H1 (cell line): Measurements from ENCODE around the gene CEBPB. TPM values are rescaled to one million over a fixed set of nuclear protein-coding genes. Genes with fewer than 3 reads are reported as not detected.

Experiments used
- CTCF ChIA-PET: fragments of 300-600 bp; sonication (Branson Sonifier 250); formaldehyde crosslinking; loops from one replicate; lab custom pipeline; 2021; ENCODE audit not compliant: partially characterized antibody; lab: Charles Lee
- POLR2A ChIA-PET: fragments of 300-600 bp; sonication (Branson Sonifier 250); formaldehyde crosslinking; loops from one replicate; lab custom pipeline; 2021; ENCODE audit warnings: inconsistent platforms; ENCODE audit not compliant: partially characterized antibody; lab: Charles Lee
- DNase-seq, 2 experiments: peaks; one replicate each; pipeline versions ENCODE4 v3.0.0 to v3.0.0-alpha.2; 2010 to 2022; ENCODE audit warnings: low spot score in 2 of 2, low read depth in 1 of 2, mixed read lengths in 1 of 2
- FAIRE-seq: peaks from 2 replicates; lab custom pipeline; 2011; peaks lifted over from hg19 to GRCh38; lab: Jason Lieb, UNC
- H2AFZ ChIP-seq: 2 replicates; pipeline ENCODE4 v1.8.1; 2012; ENCODE audit warnings: low read length, inconsistent platforms
- H2AK5ac ChIP-seq: 2 replicates; pipeline ENCODE4 v1.6.1; 2013; ENCODE audit warnings: low read depth, low read length
- H2BK120ac ChIP-seq: replicated peaks from 2 replicates; pipeline ENCODE3; 2013; ENCODE audit warnings: low read depth, low read length, inconsistent platforms
- H2BK12ac ChIP-seq: 2 replicates; pipeline ENCODE4 v1.6.1; 2013; ENCODE audit warnings: low read depth, low read length
- H2BK15ac ChIP-seq: 2 replicates; pipeline ENCODE4 v1.6.1; 2013; ENCODE audit warnings: low read length
- H2BK20ac ChIP-seq: 2 replicates; pipeline ENCODE4 v1.6.1; 2013; ENCODE audit warnings: low read length
- H2BK5ac ChIP-seq: 2 replicates; pipeline ENCODE4 v1.6.1; 2013; ENCODE audit warnings: low read depth, low read length
- H3K14ac ChIP-seq: 2 replicates; pipeline ENCODE4 v1.6.1; 2013; ENCODE audit warnings: inconsistent platforms; ENCODE audit not compliant: insufficient read length
- H3K18ac ChIP-seq: 2 replicates; pipeline ENCODE4 v1.6.1; 2013; ENCODE audit warnings: low read length; ENCODE audit errors: extremely low read depth
- H3K23ac ChIP-seq: 2 replicates; pipeline ENCODE4 v1.6.1; 2013; ENCODE audit warnings: inconsistent platforms; ENCODE audit not compliant: insufficient read length
- H3K23me2 ChIP-seq: 2 replicates; pipeline ENCODE4 v1.6.1; 2013; ENCODE audit warnings: low read depth, low read length
- H3K27ac ChIP-seq: 2 replicates; pipeline ENCODE4 v1.6.1; 2011; ENCODE audit warnings: low read depth, low read length, inconsistent platforms
- H3K27me3 ChIP-seq, 4 experiments: replicated peaks in 1 of 4; 1 replicate in 1 of 4; 2 replicates in 3 of 4; pipeline versions ENCODE4 v1.6.1 to v1.8.1; 2011 to 2013; ENCODE audit warnings: low read length in 3 of 4, mild to moderate bottlenecking in 3 of 4, inconsistent platforms in 2 of 4, mixed read lengths in 2 of 4, moderate library complexity in 1 of 4; ENCODE audit not compliant: control insufficient read depth in 3 of 4, insufficient read depth in 3 of 4; ENCODE audit errors: extremely low read depth in 1 of 4
- H3K36me3 ChIP-seq, 4 experiments: 2 replicates each; pipeline versions ENCODE4 v1.6.1 to v1.8.1; 2011 to 2013; ENCODE audit warnings: mild to moderate bottlenecking in 4 of 4, low read length in 3 of 4, moderate library complexity in 2 of 4, control low read depth in 1 of 4, inconsistent platforms in 1 of 4; ENCODE audit not compliant: insufficient read depth in 4 of 4, control insufficient read depth in 2 of 4
- H3K4ac ChIP-seq: replicated peaks from 2 replicates; pipeline ENCODE3; 2013; ENCODE audit warnings: low read length, low read depth, mixed read lengths, inconsistent platforms; ENCODE audit not compliant: insufficient read length
- H3K4me1 ChIP-seq, 4 experiments: replicated peaks in 1 of 4; 1 replicate in 1 of 4; 2 replicates in 3 of 4; pipeline versions ENCODE4 v1.6.1 to v1.8.1; 2011 to 2013; ENCODE audit warnings: low read length in 3 of 4, inconsistent platforms in 2 of 4, mixed read lengths in 1 of 4; ENCODE audit not compliant: insufficient read depth in 4 of 4, control insufficient read depth in 3 of 4
- H3K4me2 ChIP-seq, 2 experiments: 2 replicates each; pipeline versions ENCODE4 v1.6.1 to v1.8.1; 2011 to 2013; ENCODE audit warnings: low read depth in 2 of 2, low read length in 2 of 2, control low read depth in 1 of 2, inconsistent platforms in 1 of 2, mild to moderate bottlenecking in 1 of 2; ENCODE audit not compliant: insufficient read depth in 1 of 2
- H3K4me3 ChIP-seq, 4 experiments: fragments of 200-600, 300-600 bp in 1 of 4; sonication (generic), shearing (Covaris generic), sonication (Bioruptor Twin) in 1 of 4; 2 replicates each; pipeline versions ENCODE4 v1.5.1 to v1.8.1; 2011 to 2016; ENCODE audit warnings: low read length in 4 of 4, low read depth in 3 of 4, control low read depth in 2 of 4, inconsistent platforms in 2 of 4, mild to moderate bottlenecking in 2 of 4, mixed read lengths in 1 of 4, moderate library complexity in 1 of 4; ENCODE audit not compliant: insufficient read depth in 2 of 4; ENCODE audit errors: extremely low read depth in 1 of 4
- H3K56ac ChIP-seq: replicated peaks from 2 replicates; pipeline ENCODE3; 2013; ENCODE audit warnings: low read depth, mild to moderate bottlenecking, mixed read lengths, low read length, inconsistent platforms; ENCODE audit not compliant: insufficient read length
- H3K79me1 ChIP-seq: 2 replicates; pipeline ENCODE4 v1.6.1; 2013; ENCODE audit warnings: low read depth, low read length, control low read depth
- H3K79me2 ChIP-seq, 2 experiments: 2 replicates each; pipeline versions ENCODE4 v1.6.1 to v1.8.1; 2012 to 2013; ENCODE audit warnings: low read length in 2 of 2, mild to moderate bottlenecking in 2 of 2, inconsistent platforms in 1 of 2; ENCODE audit not compliant: insufficient read depth in 2 of 2, control insufficient read depth in 1 of 2
- H3K9ac ChIP-seq, 4 experiments: replicated peaks in 1 of 4; 1 replicate in 1 of 4; 2 replicates in 3 of 4; pipeline versions ENCODE4 v1.6.1 to v1.8.1; 2011 to 2013; ENCODE audit warnings: low read depth in 3 of 4, low read length in 3 of 4, control low read depth in 2 of 4, mild to moderate bottlenecking in 2 of 4, moderate library complexity in 2 of 4, inconsistent platforms in 1 of 4; ENCODE audit errors: extremely low read depth in 1 of 4
- H3K9me3 ChIP-seq, 2 experiments: 2 replicates each; pipeline versions ENCODE4 v1.6.1 to v1.8.1; 2012 to 2013; ENCODE audit warnings: mild to moderate bottlenecking in 2 of 2, moderate library complexity in 2 of 2, control low read depth in 1 of 2, inconsistent platforms in 1 of 2, low read depth in 1 of 2, low read length in 1 of 2, mixed read lengths in 1 of 2; ENCODE audit not compliant: insufficient read depth in 2 of 2
- H4K20me1 ChIP-seq, 2 experiments: replicated peaks in 1 of 2; 2 replicates each; pipeline versions ENCODE3 to v1.8.1; 2011 to 2013; ENCODE audit warnings: inconsistent platforms in 2 of 2, low read length in 2 of 2, mild to moderate bottlenecking in 1 of 2; ENCODE audit not compliant: insufficient read depth in 2 of 2, control insufficient read depth in 1 of 2
- H4K5ac ChIP-seq: 2 replicates; pipeline ENCODE4 v1.6.1; 2013; ENCODE audit warnings: low read length, low read depth, mixed read lengths, inconsistent platforms; ENCODE audit not compliant: insufficient read length
- H4K8ac ChIP-seq: 2 replicates; pipeline ENCODE4 v1.8.0; 2013; ENCODE audit warnings: mild to moderate bottlenecking, moderate library complexity, low read length, inconsistent platforms; ENCODE audit not compliant: insufficient read depth; ENCODE audit errors: extremely low read depth
- H4K91ac ChIP-seq: replicated peaks from 2 replicates; pipeline ENCODE3; 2013; ENCODE audit warnings: low read length, mixed read lengths, inconsistent platforms; ENCODE audit not compliant: insufficient read length
- EZH2 ChIP-seq: fragments of 200-600 bp; sonication (generic); IDR thresholded peaks from 2 replicates; pipeline ENCODE4 v1.7.1; 2012; ENCODE audit warnings: low read depth, mild to moderate bottlenecking, moderate library complexity, low read length, inconsistent platforms; ENCODE audit not compliant: severe bottlenecking
- POLR2A ChIP-seq, 2 experiments: IDR thresholded peaks; 1 replicate in 1 of 2; 2 replicates in 1 of 2; pipeline ENCODE4 v1.6.1; 2011; ENCODE audit warnings: low read depth in 2 of 2, low read length in 2 of 2, mild to moderate bottlenecking in 2 of 2; ENCODE audit errors: control extremely low read depth in 1 of 2
- POLR2AphosphoS5 ChIP-seq: IDR thresholded peaks from 2 replicates; pipeline ENCODE4 v1.6.1; 2011; ENCODE audit warnings: low read depth, low read length
- WGBS, 2 experiments: shearing (Covaris generic) in 1 of 2; methylation state at CpG; one replicate each; pipeline versions ENCODE4 v1.1.6 to v1.1.7; 2013 to 2015; ENCODE audit warnings: low lambda C conversion rate in 2 of 2, mixed read lengths in 2 of 2, inconsistent platforms in 1 of 2, low coverage in 1 of 2, missing lambda C conversion rate in 1 of 2; ENCODE audit not compliant: insufficient replicate concordance in 2 of 2, insufficient coverage in 1 of 2, insufficient read length in 1 of 2; ENCODE audit errors: extremely low coverage in 1 of 2, missing lambda C conversion rate in 1 of 2; 5-methylcytosine and 5-hydroxymethylcytosine counted together
- polyA plus RNA-seq, 7 experiments: library from polyadenylated mRNA; depleted of rRNA in 3 of 7; stranded (reverse) in 5 of 7; unstranded in 2 of 7; fragments of >200 nt in 5 of 7; fragments of 200-250 nt in 2 of 7; gene quantifications; 1 replicate in 5 of 7; 2 replicates in 1 of 7; 4 replicates in 1 of 7; pipeline versions ENCODE4 v1.2.1 to v1.2.3, GENCODE V29; 2011 to 2013; ENCODE audit warnings: missing spikeins in 2 of 7, mixed read lengths in 2 of 7
- total RNA-seq: library from RNA; stranded (reverse); fragmentation: NEBNext Ultra II Directional; extraction: Animal tissue kit (Norgen Biotek cat#: 25700); gene quantifications from 2 replicates; pipeline ENCODE4 v1.2.1, GENCODE V29; 2021

Gene CEBPB
- total and polyA plus RNA-seq, 2 of the 8 experiments (the other 6 are each of a cell fraction or from before 2014, with no cell fraction given), result 7.1 to 24.1 TPM

DNA sequence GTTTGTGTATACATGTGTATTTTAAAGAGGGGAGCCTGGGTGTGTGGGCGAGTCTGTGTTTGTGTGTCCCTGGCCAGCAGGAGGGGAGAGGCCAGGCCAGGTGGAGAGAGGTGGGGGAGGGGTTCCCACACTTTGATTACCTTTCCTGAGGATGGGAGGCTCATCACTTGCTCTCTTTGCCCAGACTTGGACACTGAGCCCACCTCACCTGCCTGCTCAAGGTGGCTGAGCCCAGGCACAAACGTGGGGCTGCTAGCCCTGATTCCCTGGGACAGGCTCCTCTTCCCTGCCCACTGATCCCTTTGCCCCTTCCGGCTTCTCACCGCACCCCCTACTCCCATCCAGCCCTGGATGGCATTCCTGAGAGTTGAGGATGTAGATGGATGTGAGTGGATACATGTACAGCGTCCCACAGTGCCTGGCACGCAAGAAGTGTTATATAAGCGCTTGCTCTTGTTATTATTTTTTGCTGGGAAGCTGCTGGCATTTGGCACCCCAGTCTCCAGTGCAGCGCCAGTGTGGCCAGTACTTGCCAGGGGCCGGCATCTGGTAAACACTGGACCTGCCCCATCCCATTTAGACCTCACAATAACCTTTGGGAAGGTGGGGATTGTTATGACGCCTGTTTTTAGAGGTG lies 2.7 kb downstream of the CEBPB start:
- H2BK20ac ChIP-seq, result no peak overlapping the region
- peak overlapping the region; percentile 55 for H2BK5ac ChIP-seq
- H3K79me2 ChIP-seq, result peaks cover 0 to 20% of the 10 kb centered on the region in 2 experiments; a peak in 2 of 4 replicates
- DNase-seq (no peak), FAIRE-seq (no peak)
- H3K4me3 ChIP-seq, result peak overlapping the region; percentile 78 to 95 (median 82)
- H3K36me3 ChIP-seq, result no peaks in the 10 kb centered on the region; a peak in 1 of 8 replicates
- peak overlapping the region; percentile 96 for H2AK5ac ChIP-seq
- H3K4me2 ChIP-seq, result peak overlapping the region; percentile 68 to 96
- H3K9ac ChIP-seq, result peak overlapping the region in 1 of 4 experiments; percentile 86; a peak in 1 of 7 replicates
- no peak overlapping the region for H2AFZ ChIP-seq
- peaks cover 0 to 29% (median 23%) of the 10 kb centered on the region in 4 experiments; a peak in 6 of 7 replicates for H3K4me1 ChIP-seq
- WGBS, 2 experiments, result 78% methylated on average over 10 of the region's 10 CpGs; no CpG with 5 or more reads in 1 of the 2 experiments
- peaks cover 2 to 4% of the 10 kb centered on the region in 2 experiments for H4K20me1 ChIP-seq
- no peak overlapping the region for H3K56ac ChIP-seq
- H3K27me3 ChIP-seq, result no peaks in the 10 kb centered on the region
- H4K5ac ChIP-seq, result no peak overlapping the region
- no peaks in the 10 kb centered on the region for H3K9me3 ChIP-seq
- CTCF ChIA-PET, result interaction anchor here (1.0 to 1.4 kb wide), 3 partner anchors 22 to 275 kb away, joined by 3 to 6 read pairs (median 3); no protein-coding TSS in a partner anchor
- H3K14ac ChIP-seq, result no peak overlapping the region
- H2BK120ac ChIP-seq, result no peak overlapping the region
- H3K27ac ChIP-seq, result no peak overlapping the region
- H2BK12ac ChIP-seq, result peak overlapping the region; percentile 89
- no peak overlapping the region; the same call in 1 of the 2 replicates for H2BK15ac ChIP-seq
- H3K18ac ChIP-seq, result peak overlapping the region; percentile 56
- no peak overlapping the region for H4K8ac ChIP-seq
- peaks cover 5% of the 10 kb centered on the region; the same call in 1 of the 2 replicates for H3K23me2 ChIP-seq
- H4K91ac ChIP-seq, result peak overlapping the region; percentile 26
- H3K23ac ChIP-seq, result no peak overlapping the region
- H3K79me1 ChIP-seq, result peaks cover 4% of the 10 kb centered on the region
- TF ChIP-seq POLR2AphosphoS5, result 0 out of 2 replicates have a peak, but pooled peaks have one; percentile 36
- TF ChIP-seq POLR2A (IDR thresholded peaks at IDR 0.05; ENCODE audit: control extremely low read depth in 1 of 2, low read depth in 2 of 2, low read length in 2 of 2), result peak in 1 of 2 experiments; percentile 50; a peak in 1 of 3 replicates
- TF ChIP-seq EZH2, result no peak
- POLR2A ChIA-PET, result interaction anchor here (0.9 to 1.8 kb wide), 7 partner anchors 9 to 281 kb away, joined by 3 to 6 read pairs (median 3); no protein-coding TSS in a partner anchor
- no peak overlapping the region for H3K4ac ChIP-seq
